GM12878 (cell line): ENCODE results near the gene FBN2. TPM values are rescaled to one million over a fixed set of nuclear protein-coding genes. Genes with fewer than 3 reads are reported as not detected.

Experiments used
- ATAC-seq: fragments of 200-7000 bp; cut with Tn5 transposase; 3 replicates; pipeline ENCODE4 v1.9.1; 2020; ENCODE audit warnings: mild to moderate bottlenecking, moderate library complexity
- BruUV-seq: library from RNA; stranded (reverse); fragments of 400-500 nt; replicated peaks from 2 replicates; lab custom pipeline; 2021; lab: Mats Ljungman, UMichigan
- CTCF ChIA-PET: fragments of 300-600 bp; sonication (Branson Sonifier 250); formaldehyde crosslinking; extraction: SDS; loops from one replicate; lab custom pipeline; 2021; ENCODE audit warnings: inconsistent platforms; lab: Yijun Ruan, JAX
- POLR2A ChIA-PET: fragments of 350-600 bp; formaldehyde crosslinking; extraction: SDS; loops from one replicate; lab custom pipeline; 2021; ENCODE audit warnings: inconsistent platforms; lab: Charles Lee
- RAD21 ChIA-PET: fragments of 300-600 bp; sonication (Branson Sonifier 250); formaldehyde crosslinking; loops from one replicate; lab custom pipeline; 2023; ENCODE audit warnings: antibody characterized with exemption; ENCODE audit not compliant: unreplicated experiment; lab: Charles Lee
- SMC1A ChIA-PET: fragments of 300-600 bp; sonication (Branson Sonifier 250); formaldehyde crosslinking; loops from one replicate; lab custom pipeline; 2023; ENCODE audit not compliant: unreplicated experiment, uncharacterized antibody; lab: Charles Lee
- DNase-seq: peaks from one replicate; pipeline ENCODE4 v3.0.0-alpha.2; 2011; ENCODE audit warnings: low read depth, low spot score
- FAIRE-seq: peaks from 3 replicates; lab custom pipeline; 2011; peaks lifted over from hg19 to GRCh38; lab: Jason Lieb, UNC
- H2AFZ ChIP-seq: 2 replicates; pipeline ENCODE4 v1.6.0; 2011; ENCODE audit warnings: low read depth, low read length, control low read depth; ENCODE audit not compliant: control insufficient read depth
- H3K27ac ChIP-seq: 2 replicates; pipeline ENCODE4 v1.5.1; 2011; ENCODE audit warnings: control low read depth; ENCODE audit not compliant: control insufficient read depth, insufficient read depth
- H3K27me3 ChIP-seq, 2 experiments: replicated peaks in 1 of 2; 2 replicates each; pipeline versions ENCODE4 v1.6.0 to v1.6.1; 2011; ENCODE audit warnings: low read length in 1 of 2; ENCODE audit not compliant: control insufficient read depth in 2 of 2, insufficient read depth in 2 of 2
- H3K36me3 ChIP-seq, 2 experiments: 2 replicates each; pipeline ENCODE4 v1.5.1; 2011; ENCODE audit warnings: low read length in 1 of 2; ENCODE audit not compliant: control insufficient read depth in 2 of 2, insufficient read depth in 2 of 2
- H3K4me1 ChIP-seq: 2 replicates; pipeline ENCODE4 v1.6.1; 2011; ENCODE audit warnings: mild to moderate bottlenecking, low read length, moderate library complexity, mixed read lengths; ENCODE audit not compliant: control insufficient read depth, insufficient read depth
- H3K4me2 ChIP-seq: 2 replicates; pipeline ENCODE4 v1.6.0; 2011; ENCODE audit warnings: control low read depth; ENCODE audit not compliant: control insufficient read depth, insufficient read depth
- H3K4me3 ChIP-seq: fragments of 200-600 bp; sonication (generic); 2 replicates; pipeline ENCODE4 v1.5.1; 2016
- H3K79me2 ChIP-seq: 2 replicates; pipeline ENCODE4 v1.6.0; 2011; ENCODE audit warnings: low read length; ENCODE audit not compliant: control insufficient read depth, insufficient read depth
- H3K9ac ChIP-seq: 2 replicates; pipeline ENCODE4 v1.8.0; 2011; ENCODE audit warnings: low read length, control low read depth, mixed read lengths; ENCODE audit not compliant: control insufficient read depth, insufficient read depth
- H3K9me3 ChIP-seq: replicated peaks from 3 replicates; pipeline ENCODE4 v1.5.1; 2011; ENCODE audit warnings: mild to moderate bottlenecking, low read length; ENCODE audit not compliant: control insufficient read depth, insufficient read depth
- H4K20me1 ChIP-seq: 2 replicates; pipeline ENCODE4 v1.6.0; 2011; ENCODE audit not compliant: control insufficient read depth, insufficient read depth
- CBX3 ChIP-seq: fragments of 200-600 bp; sonication (generic); IDR thresholded peaks from 2 replicates; pipeline ENCODE4 v1.6.1; 2016; ENCODE audit warnings: low read depth, borderline replicate concordance
- CBX5 ChIP-seq: sonication (generic); IDR thresholded peaks from 2 replicates; pipeline ENCODE4 v1.6.1; 2016; ENCODE audit warnings: low read depth, moderate library complexity, mild to moderate bottlenecking, inconsistent platforms
- CHD1 ChIP-seq: IDR thresholded peaks from 2 replicates; pipeline ENCODE4 v1.6.1; 2012; ENCODE audit warnings: low read depth, low read length, improper control_type of control experiment
- IKZF2 ChIP-seq, 2 experiments: fragments of 450-650 bp; IDR thresholded peaks; 2 replicates each; pipeline ENCODE4 v1.6.1; 2017; ENCODE audit warnings: mild to moderate bottlenecking in 2 of 2, moderate library complexity in 2 of 2
- MTA2 ChIP-seq: fragments of 450-650 bp; IDR thresholded peaks from 2 replicates; pipeline ENCODE4 v1.6.1; 2016; ENCODE audit warnings: low read depth, mild to moderate bottlenecking, moderate library complexity
- MTA3 ChIP-seq: IDR thresholded peaks from 2 replicates; pipeline ENCODE4 v1.6.1; 2012; ENCODE audit warnings: low read length, inconsistent platforms, borderline replicate concordance
- NBN ChIP-seq: fragments of 450-650 bp; IDR thresholded peaks from 2 replicates; pipeline ENCODE4 v1.6.1; 2016
- NFYA ChIP-seq: IDR thresholded peaks from 2 replicates; pipeline ENCODE4 v1.6.1; 2011; ENCODE audit warnings: low read depth, mild to moderate bottlenecking, low read length, improper control_type of control experiment, borderline replicate concordance
- PAX8 ChIP-seq: fragments of 450-650 bp; IDR thresholded peaks from 2 replicates; pipeline ENCODE4 v1.6.1; 2017; ENCODE audit warnings: mild to moderate bottlenecking, moderate library complexity
- RBBP5 ChIP-seq: fragments of 200-600 bp; sonication (generic); conservative IDR thresholded peaks from 2 replicates; pipeline ENCODE4 v1.6.1; 2016
- SMC3 ChIP-seq: IDR thresholded peaks from 2 replicates; pipeline ENCODE4 v1.6.1; 2011; ENCODE audit warnings: low read length, improper control_type of control experiment, borderline replicate concordance
- SREBF2 ChIP-seq: IDR thresholded peaks from 2 replicates; pipeline ENCODE4 v1.6.1; 2012; ENCODE audit warnings: mild to moderate bottlenecking, low read length
- SRF ChIP-seq, 2 experiments: IDR thresholded peaks; 2 replicates each; pipeline ENCODE4 v1.6.1; 2011; ENCODE audit warnings: low read depth in 2 of 2, low read length in 2 of 2, mild to moderate bottlenecking in 1 of 2, moderate library complexity in 1 of 2
- SUPT20H ChIP-seq: IDR thresholded peaks from 2 replicates; pipeline ENCODE4 v1.6.1; 2011; ENCODE audit warnings: low read depth, mild to moderate bottlenecking, low read length, moderate library complexity, borderline replicate concordance; ENCODE audit not compliant: control insufficient read depth
- ZNF207 ChIP-seq: fragments of 450-650 bp; IDR thresholded peaks from 2 replicates; pipeline ENCODE4 v1.6.1; 2014; ENCODE audit warnings: antibody characterized with exemption, mild to moderate bottlenecking, borderline replicate concordance
- ZNF274 ChIP-seq: IDR thresholded peaks from one replicate; pipeline ENCODE4 v1.8.0; 2011; ENCODE audit not compliant: insufficient read length, insufficient read depth
- WGBS: methylation state at CpG from one replicate; pipeline ENCODE4 v1.1.6; 2016; ENCODE audit warnings: low lambda C conversion rate; ENCODE audit not compliant: insufficient replicate concordance, insufficient coverage; ENCODE audit errors: missing lambda C conversion rate; 5-methylcytosine and 5-hydroxymethylcytosine counted together
- in situ Hi-C: fragments of 300-500 bp; cut with MboI; formaldehyde crosslinking; loops from 9 replicates; pipeline ENCODE4 v1.14.3; 2018; ENCODE audit warnings: mixed read lengths
- intact Hi-C: fragments of 100-400 bp; cut with micrococcal nuclease; formaldehyde crosslinking; loops from one replicate; pipeline ENCODE4 v1.14.2; 2022; ENCODE audit not compliant: unreplicated experiment
- polyA plus RNA-seq, 11 experiments: library from polyadenylated mRNA; depleted of rRNA in 4 of 11; unstranded in 6 of 11; stranded (reverse) in 5 of 11; fragments of >200 nt; fragmentation: Nextera tagmentation in 4 of 11; fragmentation: Illumina TruSeq in 1 of 11; extraction: Ambion mirVana in 4 of 11; extraction: Trizol in 1 of 11; gene quantifications; 1 replicate in 1 of 11; 2 replicates in 10 of 11; pipeline versions ENCODE4 v1.2.1 to v1.2.3, GENCODE V29; 2011 to 2016; ENCODE audit warnings: inconsistent platforms in 2 of 11, missing spikeins in 2 of 11, low read depth in 1 of 11
- total RNA-seq, 4 experiments: library from RNA; depleted of rRNA in 3 of 4; stranded (reverse); fragments of >200 nt in 3 of 4; fragmentation: Illumina TruSeq in 1 of 4; extraction: Trizol in 1 of 4; gene quantifications; 2 replicates each; pipeline versions ENCODE4 v1.2.1 to v1.2.3, GENCODE V29; 2013 to 2021
- TF ChIP-seq, protein P1 (sequence below): fragments of 150-350 bp; IDR thresholded peaks from 2 replicates; pipeline ENCODE4 v1.6.1; 2014; ENCODE audit warnings: mild to moderate bottlenecking, low read depth, low read length
- TF ChIP-seq, protein P2 (sequence below): fragments of 450-650 bp; IDR thresholded peaks from 2 replicates; pipeline ENCODE4 v1.6.1; 2018; ENCODE audit warnings: borderline replicate concordance, mild to moderate bottlenecking; ENCODE audit not compliant: partially characterized antibody
- TF ChIP-seq, protein P3 (sequence below): fragments of 450-650 bp; IDR thresholded peaks from 2 replicates; pipeline ENCODE4 v1.6.1; 2017; ENCODE audit warnings: mild to moderate bottlenecking, moderate library complexity

Gene FBN2
- total and polyA plus RNA-seq, 10 of the 15 experiments (the other 5 are each of a cell fraction or from before 2014, with no cell fraction given) = 0.01 to 0.98 (median 0.10) TPM; not detected in 3

DNA sequence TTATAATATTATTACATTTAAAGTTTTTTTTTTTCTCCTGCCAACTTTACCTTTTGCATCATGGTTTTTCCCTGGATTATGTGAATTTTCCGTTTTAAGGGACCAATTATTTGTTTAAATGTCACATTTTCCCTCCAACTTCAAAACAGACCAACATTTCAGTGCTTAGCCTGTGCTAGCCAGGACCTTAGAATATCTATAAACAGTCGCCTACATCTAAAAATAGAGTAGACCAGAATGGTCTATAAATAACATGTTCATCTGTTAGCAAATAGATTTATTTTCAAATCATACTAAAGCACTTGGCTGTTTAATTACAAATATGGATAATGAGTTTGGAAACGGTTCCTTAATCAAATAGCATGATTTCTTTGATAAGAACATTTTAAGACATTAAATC, 192.0 kb downstream of the FBN2 start (continued):
- TF ChIP-seq MTA3 (no peak), SMC3 (no peak), SUPT20H (no peak), CBX5 (no peak), ZNF207 (no peak), NBN (no peak), CBX3 (no peak)
- TF ChIP-seq, protein P1, sequence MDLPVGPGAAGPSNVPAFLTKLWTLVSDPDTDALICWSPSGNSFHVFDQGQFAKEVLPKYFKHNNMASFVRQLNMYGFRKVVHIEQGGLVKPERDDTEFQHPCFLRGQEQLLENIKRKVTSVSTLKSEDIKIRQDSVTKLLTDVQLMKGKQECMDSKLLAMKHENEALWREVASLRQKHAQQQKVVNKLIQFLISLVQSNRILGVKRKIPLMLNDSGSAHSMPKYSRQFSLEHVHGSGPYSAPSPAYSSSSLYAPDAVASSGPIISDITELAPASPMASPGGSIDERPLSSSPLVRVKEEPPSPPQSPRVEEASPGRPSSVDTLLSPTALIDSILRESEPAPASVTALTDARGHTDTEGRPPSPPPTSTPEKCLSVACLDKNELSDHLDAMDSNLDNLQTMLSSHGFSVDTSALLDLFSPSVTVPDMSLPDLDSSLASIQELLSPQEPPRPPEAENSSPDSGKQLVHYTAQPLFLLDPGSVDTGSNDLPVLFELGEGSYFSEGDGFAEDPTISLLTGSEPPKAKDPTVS = no peak

DNA sequence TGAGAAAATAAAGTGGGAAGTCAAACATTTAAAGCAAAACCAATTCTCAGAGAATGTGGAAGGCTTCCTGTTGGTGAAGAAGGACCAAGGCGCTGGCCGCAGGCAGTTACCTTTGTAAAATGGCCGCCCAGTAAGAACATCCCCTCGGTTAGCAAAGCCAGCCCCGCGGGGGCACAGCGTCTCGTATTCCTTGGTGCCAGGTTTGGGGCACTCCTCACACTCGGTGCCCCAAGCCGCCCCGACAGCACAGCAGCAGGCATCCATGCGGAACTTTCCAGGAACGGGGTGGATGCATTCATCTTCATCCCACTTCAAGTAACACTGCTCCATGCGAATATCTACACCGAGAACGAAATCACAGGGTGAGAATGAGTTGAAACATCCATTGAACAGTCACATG, 192.8 kb downstream of the FBN2 start:
- SMC1A ChIA-PET = no interaction called here
- TF ChIP-seq IKZF2 (IDR thresholded peaks at IDR 0.05) (no peak), NFYA (no peak), MTA2 (no peak), SRF (IDR thresholded peaks at IDR 0.05; ENCODE audit: low read depth in 2 of 2, low read length in 2 of 2) (no peak), PAX8 (no peak), ZNF274 (no peak), CHD1 (no peak), RBBP5 (no peak), SREBF2 (no peak)
- TF ChIP-seq, protein P2, sequence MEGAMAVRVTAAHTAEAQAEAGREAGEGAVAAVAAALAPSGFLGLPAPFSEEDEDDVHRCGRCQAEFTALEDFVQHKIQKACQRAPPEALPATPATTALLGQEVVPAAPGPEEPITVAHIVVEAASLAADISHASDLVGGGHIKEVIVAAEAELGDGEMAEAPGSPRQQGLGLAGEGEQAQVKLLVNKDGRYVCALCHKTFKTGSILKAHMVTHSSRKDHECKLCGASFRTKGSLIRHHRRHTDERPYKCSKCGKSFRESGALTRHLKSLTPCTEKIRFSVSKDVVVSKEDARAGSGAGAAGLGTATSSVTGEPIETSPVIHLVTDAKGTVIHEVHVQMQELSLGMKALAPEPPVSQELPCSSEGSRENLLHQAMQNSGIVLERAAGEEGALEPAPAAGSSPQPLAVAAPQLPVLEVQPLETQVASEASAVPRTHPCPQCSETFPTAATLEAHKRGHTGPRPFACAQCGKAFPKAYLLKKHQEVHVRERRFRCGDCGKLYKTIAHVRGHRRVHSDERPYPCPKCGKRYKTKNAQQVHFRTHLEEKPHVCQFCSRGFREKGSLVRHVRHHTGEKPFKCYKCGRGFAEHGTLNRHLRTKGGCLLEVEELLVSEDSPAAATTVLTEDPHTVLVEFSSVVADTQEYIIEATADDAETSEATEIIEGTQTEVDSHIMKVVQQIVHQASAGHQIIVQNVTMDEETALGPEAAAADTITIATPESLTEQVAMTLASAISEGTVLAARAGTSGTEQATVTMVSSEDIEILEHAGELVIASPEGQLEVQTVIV = no peak
- TF ChIP-seq, protein P3, sequence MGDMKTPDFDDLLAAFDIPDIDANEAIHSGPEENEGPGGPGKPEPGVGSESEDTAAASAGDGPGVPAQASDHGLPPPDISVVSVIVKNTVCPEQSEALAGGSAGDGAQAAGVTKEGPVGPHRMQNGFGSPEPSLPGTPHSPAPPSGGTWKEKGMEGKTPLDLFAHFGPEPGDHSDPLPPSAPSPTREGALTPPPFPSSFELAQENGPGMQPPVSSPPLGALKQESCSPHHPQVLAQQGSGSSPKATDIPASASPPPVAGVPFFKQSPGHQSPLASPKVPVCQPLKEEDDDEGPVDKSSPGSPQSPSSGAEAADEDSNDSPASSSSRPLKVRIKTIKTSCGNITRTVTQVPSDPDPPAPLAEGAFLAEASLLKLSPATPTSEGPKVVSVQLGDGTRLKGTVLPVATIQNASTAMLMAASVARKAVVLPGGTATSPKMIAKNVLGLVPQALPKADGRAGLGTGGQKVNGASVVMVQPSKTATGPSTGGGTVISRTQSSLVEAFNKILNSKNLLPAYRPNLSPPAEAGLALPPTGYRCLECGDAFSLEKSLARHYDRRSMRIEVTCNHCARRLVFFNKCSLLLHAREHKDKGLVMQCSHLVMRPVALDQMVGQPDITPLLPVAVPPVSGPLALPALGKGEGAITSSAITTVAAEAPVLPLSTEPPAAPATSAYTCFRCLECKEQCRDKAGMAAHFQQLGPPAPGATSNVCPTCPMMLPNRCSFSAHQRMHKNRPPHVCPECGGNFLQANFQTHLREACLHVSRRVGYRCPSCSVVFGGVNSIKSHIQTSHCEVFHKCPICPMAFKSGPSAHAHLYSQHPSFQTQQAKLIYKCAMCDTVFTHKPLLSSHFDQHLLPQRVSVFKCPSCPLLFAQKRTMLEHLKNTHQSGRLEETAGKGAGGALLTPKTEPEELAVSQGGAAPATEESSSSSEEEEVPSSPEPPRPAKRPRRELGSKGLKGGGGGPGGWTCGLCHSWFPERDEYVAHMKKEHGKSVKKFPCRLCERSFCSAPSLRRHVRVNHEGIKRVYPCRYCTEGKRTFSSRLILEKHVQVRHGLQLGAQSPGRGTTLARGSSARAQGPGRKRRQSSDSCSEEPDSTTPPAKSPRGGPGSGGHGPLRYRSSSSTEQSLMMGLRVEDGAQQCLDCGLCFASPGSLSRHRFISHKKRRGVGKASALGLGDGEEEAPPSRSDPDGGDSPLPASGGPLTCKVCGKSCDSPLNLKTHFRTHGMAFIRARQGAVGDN = no peak

More for the DNA sequence above, 192.8 kb downstream of the FBN2 start:
- Histone ChIP-seq H3K4me3 (no peak overlapping the region), H3K9ac (no peak overlapping the region), H3K36me3 (no peaks in the 10 kb centered on the region), H4K20me1 (no peaks in the 10 kb centered on the region), H3K79me2 (no peaks in the 10 kb centered on the region), H3K9me3 (no peaks in the 10 kb centered on the region), H2AFZ (no peak overlapping the region), H3K27me3 (no peaks in the 10 kb centered on the region; a peak in 1 of 4 replicates), H3K4me2 (no peak overlapping the region), H3K4me1 (no peaks in the 10 kb centered on the region), H3K27ac (no peak overlapping the region)
- FAIRE-seq (no peak), DNase-seq (no peak), ATAC-seq (no peak)
- CTCF ChIA-PET = no interaction called here
- RAD21 ChIA-PET = no interaction called here
- POLR2A ChIA-PET = no interaction called here
- 58% methylated on average over 14 of the region's 16 CpGs for WGBS
- intact Hi-C loops = no loop called here
- no TSS peak for BruUV-seq
- in situ Hi-C loops = no loop called here
